ENCODE measurements around the gene PEAR1.
A peak's percentile ranks its signal among the peaks of the same experiment; 100 is the strongest.

The PEAR1 gene

DNA sequence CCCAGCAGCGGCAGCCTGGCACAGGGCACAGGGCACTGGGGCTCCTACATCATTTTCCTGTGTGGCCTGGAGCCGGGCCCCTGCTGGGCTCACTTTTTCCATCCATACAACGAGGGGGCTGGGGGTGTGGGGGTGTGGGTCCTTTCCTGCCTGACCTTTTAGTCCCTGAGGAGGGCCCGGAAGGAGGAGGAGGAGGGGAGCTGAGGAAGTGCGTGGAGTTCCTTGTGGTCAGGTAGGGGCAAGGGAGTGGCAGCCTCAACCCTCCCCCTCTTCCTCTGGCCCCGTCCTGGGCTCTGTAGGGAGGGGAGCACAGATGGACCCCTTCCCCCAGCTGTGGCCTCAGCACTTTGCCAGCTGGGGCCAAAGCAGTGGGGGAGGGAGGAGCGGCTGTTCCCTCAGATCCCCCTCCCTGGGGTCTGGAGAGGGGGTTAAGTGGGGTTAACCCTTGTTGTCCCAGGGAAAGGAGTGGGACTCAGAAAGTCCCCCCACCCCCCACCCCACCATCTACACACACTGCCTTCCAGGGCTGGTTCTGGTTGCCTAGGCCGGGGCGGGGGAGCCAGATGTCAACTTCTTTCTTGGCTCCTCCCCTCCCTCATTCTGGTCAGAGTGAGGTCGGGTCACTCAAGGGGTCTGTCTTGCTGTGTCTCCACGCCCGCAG lies 27.1 kb upstream of the PEAR1 start:
- Mint-ChIP-seq H3K4me1 (peaks cover 77% of the 10 kb centered on the region), H3K4me3 (peak overlapping the region; percentile 67), H3K27me3 (ENCODE audit: low read depth, poor library complexity) (peaks cover 46% of the 10 kb centered on the region), H3K9me3 (no peaks in the 10 kb centered on the region), H3K27ac (no peak overlapping the region), H3K36me3 (ENCODE audit: low read depth) (no peaks in the 10 kb centered on the region)
- DNase-seq, result peak; percentile 41
- TF ChIP-seq, protein P1, sequence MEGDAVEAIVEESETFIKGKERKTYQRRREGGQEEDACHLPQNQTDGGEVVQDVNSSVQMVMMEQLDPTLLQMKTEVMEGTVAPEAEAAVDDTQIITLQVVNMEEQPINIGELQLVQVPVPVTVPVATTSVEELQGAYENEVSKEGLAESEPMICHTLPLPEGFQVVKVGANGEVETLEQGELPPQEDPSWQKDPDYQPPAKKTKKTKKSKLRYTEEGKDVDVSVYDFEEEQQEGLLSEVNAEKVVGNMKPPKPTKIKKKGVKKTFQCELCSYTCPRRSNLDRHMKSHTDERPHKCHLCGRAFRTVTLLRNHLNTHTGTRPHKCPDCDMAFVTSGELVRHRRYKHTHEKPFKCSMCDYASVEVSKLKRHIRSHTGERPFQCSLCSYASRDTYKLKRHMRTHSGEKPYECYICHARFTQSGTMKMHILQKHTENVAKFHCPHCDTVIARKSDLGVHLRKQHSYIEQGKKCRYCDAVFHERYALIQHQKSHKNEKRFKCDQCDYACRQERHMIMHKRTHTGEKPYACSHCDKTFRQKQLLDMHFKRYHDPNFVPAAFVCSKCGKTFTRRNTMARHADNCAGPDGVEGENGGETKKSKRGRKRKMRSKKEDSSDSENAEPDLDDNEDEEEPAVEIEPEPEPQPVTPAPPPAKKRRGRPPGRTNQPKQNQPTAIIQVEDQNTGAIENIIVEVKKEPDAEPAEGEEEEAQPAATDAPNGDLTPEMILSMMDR (IDR thresholded peaks at IDR 0.05), result no peak

DNA sequence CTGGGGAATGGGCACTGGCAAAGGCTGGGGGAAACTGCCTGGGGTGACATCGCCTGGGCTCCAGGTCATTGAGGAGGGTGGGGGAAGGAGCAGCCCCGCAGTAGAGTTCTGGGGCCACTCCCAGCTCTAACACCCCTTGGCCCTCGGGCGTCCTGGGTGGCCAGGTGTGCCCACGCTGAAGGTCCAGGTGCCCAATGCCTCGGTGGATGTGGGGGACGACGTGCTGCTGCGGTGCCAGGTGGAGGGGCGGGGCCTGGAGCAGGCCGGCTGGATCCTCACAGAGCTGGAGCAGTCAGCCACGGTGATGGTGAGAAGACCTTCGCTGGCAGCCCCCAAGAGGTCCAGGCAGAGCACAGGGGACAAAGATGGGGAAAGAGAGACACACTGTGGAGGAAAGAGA lies 25.2 kb upstream of the PEAR1 start:
- DNase-seq, result no peak
- Mint-ChIP-seq H3K27ac (no peak overlapping the region), H3K4me1 (peaks cover 77% of the 10 kb centered on the region), H3K9me3 (no peaks in the 10 kb centered on the region), H3K4me3 (no peak overlapping the region), H3K27me3 (ENCODE audit: low read depth, poor library complexity) (peaks cover 36% of the 10 kb centered on the region), H3K36me3 (ENCODE audit: low read depth) (no peaks in the 10 kb centered on the region)
- TF ChIP-seq, protein P1 (IDR thresholded peaks at IDR 0.05), result no peak

DNA sequence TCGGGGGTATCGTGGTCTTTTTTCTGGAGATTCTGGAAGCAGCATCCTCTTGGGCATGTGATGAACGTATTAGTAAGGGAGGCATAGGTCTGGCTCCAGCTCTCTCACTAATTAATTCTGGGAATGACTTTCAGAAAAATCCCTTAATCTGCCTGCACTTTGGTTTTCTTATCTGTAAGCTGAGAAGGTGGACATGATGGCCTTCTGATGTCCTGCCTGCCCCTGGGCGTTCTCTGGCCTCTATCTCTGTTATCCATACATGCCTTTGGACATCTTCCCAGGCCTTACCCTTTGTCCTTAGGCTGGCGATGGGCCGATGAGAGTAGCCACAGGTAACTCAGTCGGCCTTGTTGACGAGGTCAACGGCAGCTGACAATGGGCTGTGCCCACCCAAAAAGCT lies 24.1 kb upstream of the PEAR1 start:
- TF ChIP-seq, protein P1 (IDR thresholded peaks at IDR 0.05), result no peak
- H3K9me3 Mint-ChIP-seq, result no peaks in the 10 kb centered on the region
- no peak for DNase-seq
- H3K27ac Mint-ChIP-seq, result no peak overlapping the region
- peaks cover 76% of the 10 kb centered on the region for H3K4me1 Mint-ChIP-seq
- H3K27me3 Mint-ChIP-seq (ENCODE audit: low read depth, poor library complexity), result peaks cover 30% of the 10 kb centered on the region
- no peaks in the 10 kb centered on the region for H3K36me3 Mint-ChIP-seq (ENCODE audit: low read depth)
- no peak overlapping the region for H3K4me3 Mint-ChIP-seq

DNA sequence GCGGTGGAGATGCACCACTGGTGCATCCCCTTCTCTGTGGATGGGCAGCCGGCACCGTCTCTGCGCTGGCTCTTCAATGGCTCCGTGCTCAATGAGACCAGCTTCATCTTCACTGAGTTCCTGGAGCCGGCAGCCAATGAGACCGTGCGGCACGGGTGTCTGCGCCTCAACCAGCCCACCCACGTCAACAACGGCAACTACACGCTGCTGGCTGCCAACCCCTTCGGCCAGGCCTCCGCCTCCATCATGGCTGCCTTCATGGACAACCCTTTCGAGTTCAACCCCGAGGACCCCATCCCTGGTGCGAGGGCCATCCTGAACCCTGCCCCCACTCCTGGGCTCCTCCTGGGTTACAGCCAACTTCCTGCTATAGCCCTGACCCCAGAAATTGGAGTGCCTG lies 19.9 kb upstream of the PEAR1 start:
- Mint-ChIP-seq H3K27me3 (ENCODE audit: low read depth, poor library complexity) (peaks cover 38% of the 10 kb centered on the region), H3K4me3 (no peak overlapping the region), H3K4me1 (peaks cover 59% of the 10 kb centered on the region), H3K9me3 (no peaks in the 10 kb centered on the region), H3K36me3 (ENCODE audit: low read depth) (no peaks in the 10 kb centered on the region), H3K27ac (no peak overlapping the region)
- DNase-seq, result no peak
- TF ChIP-seq, protein P1 (IDR thresholded peaks at IDR 0.05), result no peak

DNA sequence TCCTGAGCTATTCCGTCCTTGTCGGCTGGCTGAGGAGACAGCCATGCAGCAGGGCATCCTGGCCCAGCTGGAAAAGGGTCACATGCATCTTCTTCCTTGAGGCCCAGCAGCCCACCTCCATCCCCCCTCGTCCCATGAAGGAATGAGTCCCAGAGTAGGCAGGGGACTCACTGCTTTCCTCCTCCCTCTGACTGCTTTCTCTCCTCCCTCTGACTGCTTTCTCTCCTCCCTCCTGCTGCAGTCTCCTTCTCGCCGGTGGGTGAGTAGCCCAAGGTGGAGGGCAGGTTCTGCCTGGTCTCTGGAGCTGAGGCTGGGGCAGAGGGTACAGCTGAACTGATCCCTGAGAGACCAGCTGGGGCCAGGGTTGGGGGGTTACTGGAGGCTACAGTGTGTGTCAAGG lies 19.4 kb upstream of the PEAR1 start:
- Mint-ChIP-seq H3K4me3 (no peak overlapping the region), H3K4me1 (peaks cover 59% of the 10 kb centered on the region), H3K27ac (no peak overlapping the region), H3K27me3 (ENCODE audit: low read depth, poor library complexity) (peaks cover 42% of the 10 kb centered on the region), H3K9me3 (no peaks in the 10 kb centered on the region), H3K36me3 (ENCODE audit: low read depth) (no peaks in the 10 kb centered on the region)
- DNase-seq, result no peak
- TF ChIP-seq, protein P1 (IDR thresholded peaks at IDR 0.05), result no peak
